Measurements from ENCODE around the gene PDLIM7.

The PDLIM7 gene

DNA sequence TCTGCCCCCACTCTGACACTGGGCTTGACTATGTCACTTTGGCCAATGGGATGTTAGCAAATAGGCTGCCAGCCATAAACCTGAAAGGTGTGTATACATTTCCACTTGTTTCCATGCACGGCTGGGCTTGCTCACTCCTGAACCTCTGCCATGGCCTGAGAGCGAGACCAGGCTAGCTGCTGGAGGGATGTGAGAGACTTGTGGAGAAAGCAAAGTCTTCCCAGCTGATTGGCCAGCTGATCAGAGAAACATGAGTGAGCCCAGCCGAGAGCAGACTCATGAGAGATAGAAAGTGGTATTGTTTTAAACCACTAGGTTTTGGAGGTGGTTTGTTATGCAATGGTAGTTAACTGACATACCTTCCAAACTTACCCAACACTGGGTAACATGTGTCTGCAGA is 43.0 kb upstream of the PDLIM7 start:
- Histone ChIP-seq H3K4me3 (ENCODE audit: low read depth, low read length) (no peak overlapping the region), H3K79me2 (peaks cover 28% of the 10 kb centered on the region), H3K9me3 (ENCODE audit: control insufficient read depth, low read length) (no peaks in the 10 kb centered on the region), H3K4me2 (ENCODE audit: low read length) (no peak overlapping the region), H3K9ac (no peak overlapping the region), H3K27ac (no peak overlapping the region), H3K36me3 (ENCODE audit: control insufficient read depth, insufficient read depth, low read length) (no peaks in the 10 kb centered on the region), H3K4me1 (peaks cover 1% of the 10 kb centered on the region), H2AFZ (no peak overlapping the region), H3K27me3 (ENCODE audit: control insufficient read depth, insufficient read depth, low read length) (no peaks in the 10 kb centered on the region)
- TF ChIP-seq, protein P1, sequence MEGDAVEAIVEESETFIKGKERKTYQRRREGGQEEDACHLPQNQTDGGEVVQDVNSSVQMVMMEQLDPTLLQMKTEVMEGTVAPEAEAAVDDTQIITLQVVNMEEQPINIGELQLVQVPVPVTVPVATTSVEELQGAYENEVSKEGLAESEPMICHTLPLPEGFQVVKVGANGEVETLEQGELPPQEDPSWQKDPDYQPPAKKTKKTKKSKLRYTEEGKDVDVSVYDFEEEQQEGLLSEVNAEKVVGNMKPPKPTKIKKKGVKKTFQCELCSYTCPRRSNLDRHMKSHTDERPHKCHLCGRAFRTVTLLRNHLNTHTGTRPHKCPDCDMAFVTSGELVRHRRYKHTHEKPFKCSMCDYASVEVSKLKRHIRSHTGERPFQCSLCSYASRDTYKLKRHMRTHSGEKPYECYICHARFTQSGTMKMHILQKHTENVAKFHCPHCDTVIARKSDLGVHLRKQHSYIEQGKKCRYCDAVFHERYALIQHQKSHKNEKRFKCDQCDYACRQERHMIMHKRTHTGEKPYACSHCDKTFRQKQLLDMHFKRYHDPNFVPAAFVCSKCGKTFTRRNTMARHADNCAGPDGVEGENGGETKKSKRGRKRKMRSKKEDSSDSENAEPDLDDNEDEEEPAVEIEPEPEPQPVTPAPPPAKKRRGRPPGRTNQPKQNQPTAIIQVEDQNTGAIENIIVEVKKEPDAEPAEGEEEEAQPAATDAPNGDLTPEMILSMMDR (IDR thresholded peaks at IDR 0.05), result no peak

DNA sequence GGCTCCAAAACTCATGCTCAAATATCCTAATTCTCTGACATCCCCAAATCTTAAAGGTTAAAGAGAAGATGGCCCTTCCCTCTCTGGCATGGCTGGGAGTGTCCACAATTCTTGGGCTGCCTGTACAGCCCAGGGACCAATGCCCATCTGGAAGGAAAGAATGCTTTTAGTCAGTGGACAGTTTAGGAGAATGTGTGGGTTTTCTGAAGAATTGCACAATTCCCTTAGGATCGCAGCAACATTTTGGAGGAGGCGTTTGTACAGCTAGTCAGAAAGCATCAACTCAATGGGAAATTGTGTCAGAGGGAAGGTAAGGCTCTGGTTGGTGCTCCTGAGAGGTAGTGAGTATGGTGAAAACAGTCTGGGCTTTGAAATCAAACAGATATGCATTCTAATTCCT is 42.0 kb upstream of the PDLIM7 start:
- H3K27me3 ChIP-seq (ENCODE audit: control insufficient read depth, insufficient read depth, low read length), result no peaks in the 10 kb centered on the region
- H3K36me3 ChIP-seq (ENCODE audit: control insufficient read depth, insufficient read depth, low read length), result no peaks in the 10 kb centered on the region
- H3K4me2 ChIP-seq (ENCODE audit: low read length), result no peak overlapping the region
- no peaks in the 10 kb centered on the region for H3K9me3 ChIP-seq (ENCODE audit: control insufficient read depth, low read length)
- no peak overlapping the region for H3K27ac ChIP-seq
- H3K79me2 ChIP-seq, result peaks cover 22% of the 10 kb centered on the region
- H3K4me3 ChIP-seq (ENCODE audit: low read depth, low read length), result no peak overlapping the region
- no peak overlapping the region for H2AFZ ChIP-seq
- H3K4me1 ChIP-seq, result peaks cover 8% of the 10 kb centered on the region
- no peak overlapping the region for H3K9ac ChIP-seq
- TF ChIP-seq, protein P1 (IDR thresholded peaks at IDR 0.05), result no peak

DNA sequence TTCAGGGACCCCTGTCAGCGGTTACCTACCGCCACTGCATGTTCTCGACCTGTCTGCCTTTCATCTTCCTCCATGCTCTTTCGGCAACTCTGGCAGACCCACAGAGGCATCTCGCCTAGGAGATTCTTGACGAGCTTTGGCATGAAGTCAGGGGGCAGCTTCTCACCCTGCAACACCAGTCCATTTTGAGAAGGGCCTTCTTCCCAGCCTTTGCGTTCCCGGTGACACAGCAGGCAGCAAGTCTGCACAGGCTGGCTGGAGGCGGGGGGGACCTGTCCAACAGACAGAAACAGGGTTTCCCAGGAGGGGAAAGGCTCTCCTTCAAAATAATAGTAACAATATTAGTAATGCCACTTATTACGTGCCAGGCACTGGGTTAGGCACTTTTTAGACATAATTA is 41.5 kb upstream of the PDLIM7 start:
- Histone ChIP-seq H3K27ac (no peak overlapping the region), H3K27me3 (ENCODE audit: control insufficient read depth, insufficient read depth, low read length) (no peaks in the 10 kb centered on the region), H3K36me3 (ENCODE audit: control insufficient read depth, insufficient read depth, low read length) (no peaks in the 10 kb centered on the region), H2AFZ (no peak overlapping the region), H3K9me3 (ENCODE audit: control insufficient read depth, low read length) (no peaks in the 10 kb centered on the region), H3K9ac (no peak overlapping the region), H3K4me3 (ENCODE audit: low read depth, low read length) (no peak overlapping the region), H3K4me1 (peaks cover 8% of the 10 kb centered on the region), H3K79me2 (peaks cover 18% of the 10 kb centered on the region), H3K4me2 (ENCODE audit: low read length) (no peak overlapping the region)
- TF ChIP-seq, protein P1 (IDR thresholded peaks at IDR 0.05), result no peak

DNA sequence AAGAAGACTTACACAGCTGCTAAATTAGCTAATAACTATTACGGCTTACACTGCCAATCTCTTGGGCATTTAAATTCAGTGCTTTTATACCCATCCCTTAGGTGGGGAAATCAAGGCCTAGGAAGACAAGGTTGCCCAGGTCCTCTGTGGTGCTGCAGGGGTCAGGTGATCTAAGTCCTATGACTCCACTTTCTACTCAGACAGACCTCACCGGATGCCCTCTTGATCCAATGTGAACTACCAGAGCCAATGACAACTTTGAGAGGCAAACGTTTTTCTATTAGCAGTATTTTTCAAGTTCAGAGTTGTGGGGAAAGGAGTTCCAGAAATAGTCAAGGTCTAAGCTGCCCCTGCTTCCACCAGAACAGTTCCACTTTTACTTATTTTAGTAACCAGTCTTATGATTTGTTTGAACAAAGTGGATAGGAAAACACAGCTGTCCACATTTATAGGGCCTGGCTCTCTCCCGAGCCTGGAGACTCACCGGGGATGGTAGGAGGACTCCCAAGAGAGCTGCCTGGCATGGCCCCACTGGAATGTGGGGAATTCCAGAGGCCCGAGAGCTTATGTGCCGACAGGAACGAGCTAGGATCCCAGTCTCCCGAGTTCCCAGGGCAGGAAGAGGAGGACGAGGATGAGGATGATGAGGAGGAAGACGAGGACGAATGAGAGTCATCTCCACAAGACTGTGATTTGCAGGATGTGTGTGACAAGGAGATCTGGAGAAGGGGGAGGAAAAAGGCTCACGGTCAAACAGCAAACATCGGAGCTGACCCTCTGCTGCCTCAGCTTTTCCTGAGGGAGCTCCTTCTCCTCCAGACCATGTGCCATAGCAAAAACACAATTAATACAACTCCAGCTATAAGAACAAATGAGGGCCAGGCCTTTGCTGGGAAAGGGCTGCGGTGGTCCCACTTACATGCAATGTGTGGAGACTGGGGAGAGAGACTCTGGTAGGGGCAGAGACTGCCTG is 40.3 kb upstream of the PDLIM7 start:
- Histone ChIP-seq H3K36me3 (ENCODE audit: control insufficient read depth, insufficient read depth, low read length) (no peaks in the 10 kb centered on the region), H2AFZ (no peak overlapping the region), H3K79me2 (peaks cover 18% of the 10 kb centered on the region), H3K9me3 (ENCODE audit: control insufficient read depth, low read length) (no peaks in the 10 kb centered on the region), H3K27me3 (ENCODE audit: control insufficient read depth, insufficient read depth, low read length) (no peaks in the 10 kb centered on the region), H3K4me2 (ENCODE audit: low read length) (no peak overlapping the region), H3K4me3 (ENCODE audit: low read depth, low read length) (no peak overlapping the region), H3K4me1 (peaks cover 8% of the 10 kb centered on the region), H3K27ac (no peak overlapping the region), H3K9ac (no peak overlapping the region)
- TF ChIP-seq, protein P1 (IDR thresholded peaks at IDR 0.05), result no peak
